ENCODE results near the gene SH3RF3.

Gene SH3RF3

DNA sequence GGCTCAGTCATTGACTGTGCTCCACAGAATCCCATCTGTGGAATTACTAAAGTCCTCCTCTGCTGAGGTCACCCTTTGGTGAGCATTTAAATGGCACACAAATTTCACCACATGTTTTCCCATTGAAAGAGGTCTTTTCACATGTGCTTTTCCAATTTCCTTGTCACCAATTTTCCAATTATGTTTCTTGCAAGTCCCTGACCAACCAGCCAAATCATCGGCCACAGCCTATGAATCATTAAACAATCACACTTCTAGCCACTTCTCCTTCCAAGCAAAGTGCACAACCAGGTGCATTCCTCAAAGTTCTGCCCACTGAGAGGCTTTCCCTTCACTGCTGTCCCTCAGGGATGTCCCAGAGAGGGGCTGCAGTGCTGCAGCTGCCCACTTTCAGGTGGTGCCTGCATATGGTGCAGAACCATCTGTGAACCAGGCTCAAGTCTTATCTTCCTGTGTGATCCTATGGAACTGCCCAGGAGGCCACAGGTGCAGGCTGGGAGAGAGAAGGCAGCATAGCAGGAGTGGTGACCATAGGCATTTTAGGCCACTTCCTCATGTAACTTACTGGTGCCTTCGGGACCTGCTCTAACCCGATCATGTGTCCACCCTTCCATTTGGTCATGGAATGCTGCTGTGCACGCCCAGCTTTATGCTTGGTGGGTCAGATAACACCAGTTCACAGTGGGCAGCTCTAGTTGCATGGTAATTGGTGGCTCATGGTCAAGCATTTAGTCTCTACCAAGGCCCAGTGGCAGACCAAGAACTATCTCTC, 331.7 kb downstream of the SH3RF3 start:
- DNase-seq, result no peak

DNA sequence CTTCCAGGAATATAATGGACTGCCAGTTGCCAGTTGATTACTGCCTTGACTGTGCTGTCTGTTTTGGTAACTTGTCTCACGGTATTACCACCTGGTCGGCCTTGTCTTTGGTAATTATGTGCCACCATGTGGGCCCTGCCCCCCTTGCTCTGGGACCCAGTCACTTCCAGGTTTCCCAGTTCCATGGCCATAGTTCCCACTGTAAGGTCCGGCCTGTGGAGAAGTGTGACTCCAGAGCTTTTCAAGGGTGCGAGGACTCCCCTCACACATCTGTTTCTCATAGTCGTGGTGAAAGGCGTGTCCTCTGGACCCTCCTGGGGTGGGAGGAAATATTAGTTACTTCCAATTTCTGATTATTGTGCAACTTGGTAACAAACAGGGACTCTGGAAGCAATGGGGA, 334.2 kb downstream of the SH3RF3 start:
- no peak for DNase-seq

DNA sequence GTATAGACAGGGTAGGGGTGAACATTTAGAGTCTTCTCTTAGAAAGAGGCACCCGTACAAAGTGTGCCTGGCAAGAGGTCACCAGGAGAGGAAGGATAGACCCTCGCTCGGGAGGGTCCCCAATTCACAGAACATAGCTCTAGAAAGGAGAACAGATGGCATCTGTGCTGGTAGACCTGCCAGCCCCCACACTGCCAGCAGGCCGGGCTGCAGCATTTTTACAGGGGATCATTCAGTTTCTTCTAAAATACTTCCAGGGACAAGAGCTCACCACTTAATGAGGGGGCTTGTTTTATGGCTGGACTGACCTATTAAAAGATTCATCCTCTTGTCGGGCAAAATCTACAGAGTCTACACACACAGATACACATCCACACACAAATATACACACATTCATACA, 334.9 kb downstream of the SH3RF3 start:
- DNase-seq, result no peak

DNA sequence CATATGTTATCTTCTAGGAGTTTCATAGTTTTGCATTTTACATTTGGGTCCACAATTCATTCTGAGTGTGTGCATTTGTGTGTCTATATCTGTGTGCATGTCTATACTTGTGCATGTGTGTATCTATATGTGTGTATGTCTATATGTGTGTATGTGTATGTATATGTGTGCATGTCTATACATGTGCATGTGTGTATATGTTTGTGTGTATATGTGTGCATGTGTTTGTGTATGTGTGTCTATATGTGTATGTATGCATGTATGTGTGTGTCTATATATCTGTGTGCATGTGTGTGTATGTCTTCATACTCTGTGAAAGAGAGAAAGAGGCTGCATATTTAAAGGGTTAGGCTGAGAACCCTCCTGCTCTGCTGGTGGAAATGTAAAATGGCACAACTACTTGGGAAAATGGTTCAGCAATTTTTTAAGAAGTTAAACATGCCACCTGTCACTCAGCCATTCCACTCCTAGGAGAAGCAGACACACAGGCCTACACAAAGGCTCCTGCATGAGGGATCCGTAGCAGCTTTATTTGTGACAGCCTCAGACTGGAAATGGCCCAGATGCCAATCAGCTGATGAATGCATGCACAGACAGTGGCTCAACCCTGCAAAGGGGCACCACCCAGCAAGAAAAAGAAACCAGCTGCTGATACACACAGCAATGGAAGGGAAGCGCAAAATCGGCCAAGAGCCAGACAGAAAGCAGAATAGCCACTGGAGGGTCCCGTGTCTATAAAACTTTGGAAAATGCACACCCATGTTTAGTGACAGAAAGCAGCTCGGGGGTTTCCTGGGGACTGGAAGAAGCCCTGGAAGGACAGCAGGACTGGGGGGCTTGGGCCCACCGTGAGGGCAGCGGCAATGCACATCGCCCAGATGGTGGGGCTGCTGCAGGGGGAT, 337.9 kb downstream of the SH3RF3 start:
- no peak for DNase-seq

DNA sequence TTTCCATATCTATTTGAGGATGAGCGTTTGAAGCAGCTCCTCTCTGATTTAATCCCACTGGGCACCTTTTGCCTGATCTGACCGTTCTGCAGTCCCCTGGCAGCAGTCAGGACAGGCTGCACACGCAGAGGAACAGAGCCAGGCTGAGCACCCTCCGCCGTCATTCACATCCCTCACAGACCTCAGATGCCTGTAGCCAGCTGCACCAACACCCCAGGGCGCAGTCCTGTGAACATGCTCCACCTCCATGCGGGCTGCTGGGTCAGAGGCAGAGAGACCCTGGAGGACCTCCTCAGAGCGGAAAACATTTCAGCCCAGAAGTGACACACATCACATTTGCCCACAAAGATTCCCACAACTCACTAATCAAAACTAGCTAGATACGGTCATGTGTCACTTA, 338.7 kb downstream of the SH3RF3 start:
- DNase-seq, result no peak

DNA sequence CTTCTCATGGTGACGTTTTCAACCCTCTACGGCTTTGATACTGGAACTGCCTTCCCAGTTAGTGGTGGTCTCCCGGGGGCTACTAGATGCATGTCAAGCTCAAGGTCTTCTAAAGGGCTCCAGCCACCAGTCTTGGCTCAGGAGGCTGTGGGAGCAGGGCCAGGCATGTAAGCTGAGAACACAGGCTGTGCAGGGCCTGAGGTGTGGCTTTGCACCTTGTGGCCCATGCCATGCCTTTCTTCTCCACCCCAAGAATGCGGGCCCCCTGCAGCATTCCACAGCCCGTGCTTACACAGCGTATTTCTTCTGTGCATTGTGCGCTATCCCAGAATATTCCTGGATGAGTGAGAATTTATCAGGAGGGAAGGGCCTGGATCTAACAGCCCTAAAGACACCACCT, 339.9 kb downstream of the SH3RF3 start:
- DNase-seq, result no peak

DNA sequence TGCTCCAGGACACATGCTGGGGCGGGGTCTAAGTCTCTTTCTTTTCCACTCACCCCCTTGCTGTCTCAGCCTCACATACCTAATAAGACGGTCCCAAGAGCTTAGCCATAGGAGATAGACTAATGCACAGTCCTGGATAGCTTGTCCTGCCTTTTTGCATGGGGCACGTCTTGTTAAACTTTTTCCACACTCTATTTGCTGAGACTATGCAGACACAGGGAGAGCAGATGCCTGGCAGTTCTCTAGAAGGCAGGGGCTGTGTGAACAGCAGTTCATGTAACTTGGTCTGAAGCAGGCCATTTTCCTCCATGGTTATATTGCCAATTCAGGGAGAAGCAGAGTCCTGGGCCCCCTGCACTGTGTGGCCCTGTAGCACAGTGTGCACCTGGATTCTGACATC, 342.7 kb downstream of the SH3RF3 start:
- no peak for DNase-seq

DNA sequence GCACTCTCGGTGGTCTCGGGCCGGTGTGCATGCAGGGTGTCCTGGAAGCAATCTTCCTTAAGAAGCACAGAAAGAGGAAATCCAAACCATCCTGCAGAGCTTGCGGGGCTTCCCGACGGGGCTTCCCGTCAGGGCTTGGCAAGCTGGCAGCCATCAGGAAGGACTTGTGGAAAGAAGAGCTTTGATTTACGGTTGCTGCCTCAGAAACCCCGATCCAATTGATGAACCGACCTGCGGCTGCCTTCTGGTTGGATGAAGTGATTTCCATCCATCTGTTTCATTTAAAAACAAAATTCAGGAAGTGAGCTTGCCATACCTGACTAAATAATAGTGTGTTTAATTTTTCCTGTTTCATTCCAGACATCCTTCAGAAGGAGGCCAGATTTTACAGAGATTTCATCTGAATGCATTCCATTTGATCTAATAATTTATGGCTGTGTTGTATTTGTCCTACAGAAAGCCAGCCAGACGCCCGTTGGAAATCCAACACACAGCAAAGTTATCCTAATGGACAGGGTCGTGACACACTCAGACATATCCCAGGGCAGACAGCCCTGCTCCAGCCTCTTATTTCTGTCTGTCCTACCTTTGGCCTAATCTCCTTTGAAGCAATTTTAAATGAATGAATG, 343.4 kb downstream of the SH3RF3 start:
- DNase-seq, result no peak

DNA sequence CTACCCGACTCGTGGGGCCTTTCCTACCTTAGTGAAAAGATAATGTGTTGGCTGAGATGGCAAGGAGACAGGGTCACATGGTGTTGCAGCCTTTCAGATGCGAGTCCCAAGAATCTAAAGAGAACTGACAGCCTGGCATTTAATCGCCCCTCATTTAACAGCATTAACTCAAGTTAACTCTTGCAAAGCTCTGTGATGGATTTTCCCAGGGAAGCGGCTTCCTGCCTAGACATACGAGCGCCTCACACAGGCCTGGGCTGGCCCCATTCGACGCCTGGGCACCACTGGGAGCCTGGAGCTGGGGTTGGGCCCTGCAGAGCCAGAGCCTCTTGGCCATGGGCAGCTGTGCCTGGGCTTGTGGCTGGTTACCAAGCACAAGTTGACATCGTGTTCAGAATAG, 344.0 kb downstream of the SH3RF3 start:
- no peak for DNase-seq

DNA sequence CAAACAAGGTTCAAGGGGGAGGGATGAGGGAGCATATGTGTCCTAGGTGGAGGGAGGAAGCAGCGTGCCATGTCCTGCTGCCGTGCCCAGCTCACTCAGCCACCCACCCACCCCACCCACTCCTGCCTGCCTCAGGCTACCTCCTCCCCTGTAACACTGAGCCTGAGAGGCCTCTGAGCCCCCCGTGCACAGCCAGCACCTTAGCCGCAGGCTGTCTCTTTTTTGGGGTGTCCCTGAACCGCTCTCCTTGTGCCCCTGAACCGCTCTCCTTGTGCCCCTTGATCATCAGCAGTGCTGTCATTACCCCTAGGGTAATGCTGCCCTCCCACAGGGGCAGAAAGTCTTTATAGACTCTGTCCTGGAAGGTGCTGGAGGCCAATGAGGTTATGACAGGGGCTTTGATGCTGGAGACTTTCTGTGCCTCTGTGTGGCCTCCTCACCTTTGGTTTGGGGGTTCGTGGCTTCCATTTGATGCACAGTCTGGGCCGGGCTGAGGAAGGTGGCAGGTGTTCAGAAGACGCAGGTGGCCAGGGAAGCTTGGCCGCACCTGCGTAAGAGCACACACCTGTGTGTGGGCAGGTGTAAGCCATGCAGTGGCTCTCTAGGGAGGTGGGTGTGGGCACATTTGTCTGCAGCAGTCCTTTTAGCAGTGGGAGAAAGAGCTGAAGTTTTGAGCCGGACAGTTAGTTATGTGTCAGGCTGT, 344.8 kb downstream of the SH3RF3 start:
- no peak for DNase-seq

DNA sequence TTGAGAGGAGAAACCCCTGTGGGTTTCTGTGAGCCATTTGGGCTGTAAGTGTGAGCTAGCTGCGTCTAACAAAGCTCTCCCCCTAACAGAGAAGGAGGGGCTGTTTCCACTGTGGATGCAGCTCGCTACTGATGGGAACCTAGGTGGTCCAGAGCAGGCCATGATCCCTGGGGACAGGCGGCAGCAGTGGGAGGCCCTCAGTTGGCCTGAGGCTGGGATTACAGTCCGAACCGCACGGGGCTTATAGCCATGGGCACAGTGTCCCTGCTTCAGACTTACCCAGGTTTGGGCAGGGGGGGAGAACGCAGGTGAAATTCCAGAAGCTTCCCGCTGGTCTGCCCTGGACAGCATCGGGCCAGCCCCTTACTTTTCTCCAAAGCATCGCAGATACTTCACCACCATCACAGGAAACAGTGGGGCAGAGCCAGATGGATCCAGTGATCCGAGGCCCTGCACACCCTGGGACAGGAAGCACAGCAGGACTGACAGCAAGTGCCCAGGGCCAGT, 345.4 kb downstream of the SH3RF3 start:
- DNase-seq, result no peak

DNA sequence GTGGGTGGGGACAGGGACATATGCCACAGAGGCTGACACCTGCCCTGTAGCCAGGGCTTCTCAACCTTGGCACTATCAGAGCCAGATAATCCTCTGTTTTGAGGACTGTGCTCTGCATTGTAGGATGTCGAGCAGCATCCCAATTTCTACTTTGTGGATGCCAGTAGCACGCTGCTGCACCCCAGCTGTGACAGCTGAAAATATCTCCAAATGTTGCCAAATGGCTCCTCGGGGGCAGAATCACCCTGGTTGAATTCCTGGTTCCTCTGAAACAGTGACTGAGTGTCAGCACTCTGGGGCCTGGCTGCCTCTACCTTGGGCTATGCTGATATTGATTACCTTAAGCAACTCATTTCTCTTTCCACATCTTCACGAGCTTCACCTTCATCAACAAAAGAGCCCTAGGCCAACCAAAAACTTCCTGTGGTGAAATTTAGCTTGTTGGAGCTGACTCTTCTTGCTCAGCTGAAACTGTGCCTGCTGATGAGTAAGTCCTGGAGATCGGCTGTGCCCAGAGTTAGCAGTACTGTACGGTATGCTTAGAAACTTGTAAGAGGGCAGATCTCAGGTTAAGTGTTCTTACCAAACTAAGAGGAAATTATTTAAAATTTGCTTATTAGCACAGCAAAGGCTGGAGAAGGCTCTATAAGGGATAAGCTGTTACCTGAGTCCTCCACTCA, 346.7 kb downstream of the SH3RF3 start:
- no peak for DNase-seq

DNA sequence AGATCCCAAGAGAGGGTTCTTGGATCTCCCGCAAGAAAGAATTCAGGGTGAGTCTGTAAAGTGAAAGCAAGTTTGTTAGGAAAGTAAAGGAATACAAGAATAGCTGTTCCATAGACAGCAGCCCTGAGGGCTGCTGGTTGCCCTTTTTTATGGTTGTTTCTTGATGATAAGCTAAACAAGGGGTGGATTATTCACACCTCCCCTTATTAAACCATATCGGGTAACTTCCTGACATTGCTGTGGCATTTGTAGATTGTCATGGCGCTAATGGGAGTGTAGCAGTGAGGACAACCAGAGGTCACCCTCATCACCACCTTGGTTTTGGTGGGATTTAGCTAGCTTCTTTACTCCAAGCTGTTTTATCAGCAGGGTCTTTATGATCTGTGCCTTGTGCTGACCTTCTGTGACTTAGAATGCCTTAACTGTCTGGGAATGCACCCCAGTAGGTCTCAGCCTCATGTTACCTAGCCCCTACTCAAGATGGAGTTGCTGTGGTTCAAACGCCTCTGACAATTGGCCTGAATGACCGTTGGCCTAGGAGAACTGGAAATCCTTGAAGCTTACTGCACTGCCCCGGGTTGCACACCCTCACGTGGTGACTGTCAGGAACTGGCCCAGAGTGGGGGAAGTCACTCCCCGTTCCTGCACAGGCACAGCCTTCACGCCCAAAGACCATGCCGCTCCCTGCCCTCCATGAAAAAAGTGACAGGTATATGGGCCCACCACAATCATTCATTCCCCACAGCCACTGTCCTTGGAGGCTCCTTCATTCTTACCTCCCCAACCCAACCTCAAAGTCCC, 347.8 kb downstream of the SH3RF3 start:
- no peak for DNase-seq

DNA sequence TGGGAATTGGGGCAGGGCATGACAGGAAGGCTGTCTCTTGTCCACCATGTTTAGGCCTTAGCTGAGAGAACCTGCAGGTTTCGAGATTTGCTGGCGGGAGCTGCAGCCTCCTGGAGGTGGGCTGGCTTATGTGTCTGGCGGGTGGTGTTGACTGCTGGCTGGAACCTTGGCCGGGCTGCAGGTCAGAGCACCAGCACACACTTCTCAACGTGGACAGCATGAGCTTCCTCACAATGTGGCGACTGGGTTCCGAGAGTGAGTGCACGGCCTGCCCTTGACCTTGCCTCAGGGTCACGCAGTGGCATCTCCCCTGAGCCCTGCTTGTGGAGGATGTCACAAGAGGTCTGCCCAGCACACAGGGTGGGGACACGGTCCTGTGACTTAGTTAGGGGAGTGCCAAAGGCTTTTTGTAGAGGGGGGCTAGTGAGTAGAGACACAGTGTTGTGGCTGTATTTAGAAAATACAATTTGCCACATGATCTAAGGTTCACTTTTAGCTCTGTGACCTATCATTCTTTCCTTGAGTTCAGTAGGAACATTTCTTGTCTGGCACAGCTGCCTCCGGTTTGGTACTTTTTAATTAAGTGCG, 350.0 kb downstream of the SH3RF3 start:
- no peak for DNase-seq

DNA sequence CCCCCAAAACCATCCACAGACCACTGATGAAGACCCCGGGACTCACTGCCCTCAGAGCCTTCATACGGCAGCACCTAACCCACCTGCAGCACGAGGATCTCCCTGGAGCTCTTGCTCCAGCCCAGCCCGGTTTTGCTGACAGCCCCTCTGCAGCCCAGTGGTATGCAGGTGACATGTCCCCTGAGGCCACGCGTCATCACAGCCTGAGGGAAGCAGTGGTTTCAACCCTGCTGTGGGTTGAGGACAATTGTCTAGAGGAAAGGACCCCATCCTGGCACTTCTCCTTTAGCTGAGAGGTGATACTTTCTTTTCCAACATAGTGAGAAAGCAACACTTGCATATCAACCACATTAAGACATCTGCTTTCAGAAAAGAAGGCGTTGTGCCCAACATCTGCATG, 350.8 kb downstream of the SH3RF3 start:
- no peak for DNase-seq

DNA sequence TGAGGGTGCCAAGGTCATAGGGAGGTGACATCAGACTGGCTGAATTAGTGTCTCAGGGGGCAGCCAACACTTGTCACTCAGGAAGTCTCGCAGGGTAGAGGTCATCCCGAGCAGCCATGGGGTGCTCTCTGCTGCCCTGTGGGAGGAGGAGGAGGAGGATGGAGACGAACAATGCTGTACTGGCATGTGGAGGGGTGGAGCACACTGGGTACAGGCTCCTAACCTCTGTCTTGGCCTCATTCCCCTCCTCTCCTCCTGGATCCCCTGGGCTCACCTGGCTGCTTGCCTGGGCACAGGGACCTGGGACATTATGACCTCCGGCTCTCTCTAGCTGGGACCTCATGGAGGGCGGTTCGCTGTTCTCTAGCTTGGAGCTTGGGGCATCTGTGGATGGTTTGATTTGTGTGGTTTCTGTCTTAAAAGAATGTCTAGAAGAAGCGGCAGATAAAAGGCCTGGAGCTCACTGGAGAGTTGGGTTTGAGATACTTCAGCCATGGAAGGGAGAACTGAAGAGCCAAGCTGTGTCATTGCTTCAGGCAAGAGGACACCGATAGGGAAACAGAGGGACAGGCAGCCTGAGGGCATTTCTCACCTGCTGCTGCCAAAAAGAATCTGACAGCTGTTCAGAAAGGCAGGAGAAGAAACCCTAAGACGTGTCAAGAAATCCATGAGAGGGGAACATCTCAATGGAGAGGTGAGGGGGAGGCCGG, 351.6 kb downstream of the SH3RF3 start:
- DNase-seq, result no peak

DNA sequence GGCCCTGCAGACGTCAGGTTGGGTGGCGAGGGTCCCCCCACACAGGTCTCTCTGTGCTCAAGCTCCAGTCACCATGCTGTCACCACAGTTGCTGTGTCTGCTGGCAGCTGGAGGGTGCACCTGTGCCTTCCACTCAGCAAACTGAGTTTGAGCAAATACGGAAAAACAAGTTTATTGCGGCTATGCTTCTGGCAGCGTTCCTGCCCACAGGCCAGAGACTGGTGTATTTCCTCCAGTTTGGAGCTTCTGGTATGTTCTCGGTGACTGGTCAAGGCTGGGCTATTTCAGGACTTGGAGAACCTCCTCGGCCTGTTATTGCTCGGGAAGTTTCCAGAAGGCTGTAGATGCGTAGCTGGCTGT, 352.2 kb downstream of the SH3RF3 start:
- no peak for DNase-seq

DNA sequence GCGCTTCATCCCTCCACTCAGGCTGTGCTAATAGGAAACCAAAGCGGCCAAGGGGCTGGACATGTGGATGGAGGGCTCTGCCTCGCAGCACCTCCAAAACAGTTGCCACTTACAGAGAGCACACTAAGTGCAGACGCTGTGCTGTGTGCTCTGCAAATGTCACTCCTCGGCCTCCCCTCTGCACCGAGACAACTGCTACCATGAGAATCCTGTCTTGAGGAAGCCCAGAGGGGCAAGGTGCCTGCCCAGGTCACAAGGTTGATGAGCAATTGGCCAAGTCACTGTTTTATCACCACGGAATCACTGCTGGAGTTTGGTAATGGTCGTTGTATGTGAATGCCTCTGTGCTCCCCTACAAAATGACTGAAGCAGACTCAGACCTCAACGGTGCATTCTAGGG, 352.6 kb downstream of the SH3RF3 start:
- no peak for DNase-seq

DNA sequence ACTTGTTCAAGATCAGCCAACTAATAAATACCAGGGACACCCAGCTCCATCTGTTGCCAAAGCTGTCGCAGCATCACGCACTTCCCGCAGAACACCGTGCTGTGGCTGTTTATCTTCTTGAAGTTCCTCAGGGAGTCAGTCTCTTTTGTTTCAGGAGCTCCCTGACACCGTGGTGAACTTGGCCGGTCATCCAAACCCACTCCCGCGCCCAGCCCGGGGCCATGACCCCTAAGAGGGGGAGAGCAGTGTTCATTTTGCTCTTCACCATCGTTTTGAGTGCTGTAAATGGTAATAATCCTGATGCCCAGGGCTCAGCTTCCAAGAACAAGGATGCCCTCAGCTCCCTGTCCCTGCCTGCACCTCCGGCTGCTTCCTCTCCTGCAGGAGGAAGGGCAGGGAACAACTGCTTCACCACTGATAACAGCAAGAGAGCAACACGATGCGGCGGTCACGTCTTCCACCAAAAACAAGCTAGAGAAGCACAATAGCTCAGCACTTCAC, 353.4 kb downstream of the SH3RF3 start:
- DNase-seq, result no peak

Measured in CD4-positive, alpha-beta T cell treated with Interleukin-6 for 4 hours (primary cell).